HEK293 (cell line): Measurements from ENCODE around the gene NCKAP5.

ENCODE experiments used
- HOXC10 ChIP-seq: sonication (generic); formaldehyde crosslinking; IDR thresholded peaks from 2 replicates; pipeline ENCODE4 v1.8.1; 2023; ENCODE audit warnings: mild to moderate bottlenecking, missing genetic modification reagents
- KLF7 ChIP-seq: fragments of 450-650 bp; formaldehyde crosslinking; IDR thresholded peaks from 2 replicates; pipeline ENCODE4 v1.5.1; 2016; ENCODE audit warnings: missing biosample characterization, missing genetic modification characterization, borderline replicate concordance
- KLF9 ChIP-seq: fragments of 450-650 bp; formaldehyde crosslinking; IDR thresholded peaks from 2 replicates; pipeline ENCODE4 v1.5.1; 2016; ENCODE audit warnings: missing biosample characterization, missing genetic modification characterization, low read depth
- ZNF114 ChIP-seq: fragments of 450-650 bp; formaldehyde crosslinking; IDR thresholded peaks from 2 replicates; pipeline ENCODE4 v1.5.0; 2017; ENCODE audit warnings: missing biosample characterization, missing genetic modification characterization
- ZNF121 ChIP-seq: fragments of 450-650 bp; formaldehyde crosslinking; IDR thresholded peaks from 2 replicates; pipeline ENCODE4 v1.5.1; 2016; ENCODE audit warnings: missing biosample characterization, missing genetic modification characterization
- ZNF544 ChIP-seq: fragments of 450-650 bp; formaldehyde crosslinking; IDR thresholded peaks from 2 replicates; pipeline ENCODE4 v1.5.0; 2017; ENCODE audit warnings: missing biosample characterization, missing genetic modification characterization
- ZNF701 ChIP-seq: fragments of 450-650 bp; formaldehyde crosslinking; IDR thresholded peaks from 2 replicates; pipeline ENCODE4 v1.5.1; 2016; ENCODE audit warnings: missing biosample characterization, missing genetic modification characterization
- TF ChIP-seq, protein P1 (sequence below): fragments of 450-650 bp; formaldehyde crosslinking; IDR thresholded peaks from 2 replicates; pipeline ENCODE4 v1.5.1; 2016; ENCODE audit warnings: missing biosample characterization, missing genetic modification characterization
- TF ChIP-seq, protein P2 (sequence below): fragments of 450-650 bp; formaldehyde crosslinking; conservative IDR thresholded peaks from 2 replicates; pipeline ENCODE4 v1.5.1; 2016; ENCODE audit warnings: low read depth, missing biosample characterization, missing genetic modification characterization

DNA sequence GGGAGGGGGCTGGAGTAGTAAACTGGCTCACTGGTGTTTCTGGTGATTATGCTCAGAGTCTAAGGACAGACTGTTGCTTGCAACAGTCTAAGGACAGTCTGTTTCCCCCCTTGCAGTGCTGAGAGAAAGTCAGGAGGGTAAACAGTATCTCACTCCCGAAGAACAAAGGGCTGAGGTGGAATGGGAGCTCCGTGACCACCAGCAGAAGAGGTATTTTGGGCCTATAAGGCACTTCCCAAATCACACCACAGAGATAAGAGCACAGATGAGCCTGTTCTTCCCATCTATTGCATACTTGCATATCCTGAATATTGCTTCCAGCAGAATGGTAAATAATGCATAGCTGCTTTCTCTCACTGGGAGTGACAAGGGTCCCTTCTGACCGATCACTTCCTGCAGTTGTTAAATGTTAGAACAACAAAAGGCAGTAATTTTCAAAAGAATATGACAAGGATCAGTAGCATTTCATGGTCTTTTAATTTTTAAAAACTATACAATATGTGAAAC is 737.9 kb downstream of the NCKAP5 start:
- TF ChIP-seq, protein P1, sequence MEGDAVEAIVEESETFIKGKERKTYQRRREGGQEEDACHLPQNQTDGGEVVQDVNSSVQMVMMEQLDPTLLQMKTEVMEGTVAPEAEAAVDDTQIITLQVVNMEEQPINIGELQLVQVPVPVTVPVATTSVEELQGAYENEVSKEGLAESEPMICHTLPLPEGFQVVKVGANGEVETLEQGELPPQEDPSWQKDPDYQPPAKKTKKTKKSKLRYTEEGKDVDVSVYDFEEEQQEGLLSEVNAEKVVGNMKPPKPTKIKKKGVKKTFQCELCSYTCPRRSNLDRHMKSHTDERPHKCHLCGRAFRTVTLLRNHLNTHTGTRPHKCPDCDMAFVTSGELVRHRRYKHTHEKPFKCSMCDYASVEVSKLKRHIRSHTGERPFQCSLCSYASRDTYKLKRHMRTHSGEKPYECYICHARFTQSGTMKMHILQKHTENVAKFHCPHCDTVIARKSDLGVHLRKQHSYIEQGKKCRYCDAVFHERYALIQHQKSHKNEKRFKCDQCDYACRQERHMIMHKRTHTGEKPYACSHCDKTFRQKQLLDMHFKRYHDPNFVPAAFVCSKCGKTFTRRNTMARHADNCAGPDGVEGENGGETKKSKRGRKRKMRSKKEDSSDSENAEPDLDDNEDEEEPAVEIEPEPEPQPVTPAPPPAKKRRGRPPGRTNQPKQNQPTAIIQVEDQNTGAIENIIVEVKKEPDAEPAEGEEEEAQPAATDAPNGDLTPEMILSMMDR (tag by site-specific recombination): no peak
- TF ChIP-seq KLF7: no peak
- TF ChIP-seq KLF9 (tag by site-specific recombination): no peak
- TF ChIP-seq ZNF114 (tag by site-specific recombination): no peak
- TF ChIP-seq, protein P2, sequence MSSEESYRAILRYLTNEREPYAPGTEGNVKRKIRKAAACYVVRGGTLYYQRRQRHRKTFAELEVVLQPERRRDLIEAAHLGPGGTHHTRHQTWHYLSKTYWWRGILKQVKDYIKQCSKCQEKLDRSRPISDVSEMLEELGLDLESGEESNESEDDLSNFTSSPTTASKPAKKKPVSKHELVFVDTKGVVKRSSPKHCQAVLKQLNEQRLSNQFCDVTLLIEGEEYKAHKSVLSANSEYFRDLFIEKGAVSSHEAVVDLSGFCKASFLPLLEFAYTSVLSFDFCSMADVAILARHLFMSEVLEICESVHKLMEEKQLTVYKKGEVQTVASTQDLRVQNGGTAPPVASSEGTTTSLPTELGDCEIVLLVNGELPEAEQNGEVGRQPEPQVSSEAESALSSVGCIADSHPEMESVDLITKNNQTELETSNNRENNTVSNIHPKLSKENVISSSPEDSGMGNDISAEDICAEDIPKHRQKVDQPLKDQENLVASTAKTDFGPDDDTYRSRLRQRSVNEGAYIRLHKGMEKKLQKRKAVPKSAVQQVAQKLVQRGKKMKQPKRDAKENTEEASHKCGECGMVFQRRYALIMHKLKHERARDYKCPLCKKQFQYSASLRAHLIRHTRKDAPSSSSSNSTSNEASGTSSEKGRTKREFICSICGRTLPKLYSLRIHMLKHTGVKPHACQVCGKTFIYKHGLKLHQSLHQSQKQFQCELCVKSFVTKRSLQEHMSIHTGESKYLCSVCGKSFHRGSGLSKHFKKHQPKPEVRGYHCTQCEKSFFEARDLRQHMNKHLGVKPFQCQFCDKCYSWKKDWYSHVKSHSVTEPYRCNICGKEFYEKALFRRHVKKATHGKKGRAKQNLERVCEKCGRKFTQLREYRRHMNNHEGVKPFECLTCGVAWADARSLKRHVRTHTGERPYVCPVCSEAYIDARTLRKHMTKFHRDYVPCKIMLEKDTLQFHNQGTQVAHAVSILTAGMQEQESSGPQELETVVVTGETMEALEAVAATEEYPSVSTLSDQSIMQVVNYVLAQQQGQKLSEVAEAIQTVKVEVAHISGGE (tag by site-specific recombination): no peak
- TF ChIP-seq ZNF121 (tag by site-specific recombination): no peak
- no peak for TF ChIP-seq ZNF701 (tag by site-specific recombination)
- TF ChIP-seq ZNF544: no peak
- no peak for TF ChIP-seq HOXC10 (CRISPR knock-in tag)
